ENCODE results near the gene B3GALT6.

- TF ChIP-seq CTCF (IDR thresholded peaks at IDR 0.05) (no peak), POLR2A (IDR thresholded peaks at IDR 0.05) (no peak)
These were observed 48.8 kb upstream of the B3GALT6 start for GRCh38 chr1:1183221-1183747.
